HepG2 (cell line): ENCODE results near the gene PNLDC1. TPM values are rescaled to one million over a fixed set of nuclear protein-coding genes. Genes with fewer than 3 reads are reported as not detected.

Experiments
- CERS6 ChIP-seq: sonication (generic); formaldehyde crosslinking; IDR thresholded peaks from 2 replicates; pipeline ENCODE4 v1.5.0; 2020; ENCODE audit warnings: missing genetic modification reagents
- MLXIP ChIP-seq: sonication (generic); formaldehyde crosslinking; IDR thresholded peaks from 2 replicates; pipeline ENCODE4 v1.9.0; 2021; ENCODE audit warnings: missing genetic modification reagents, borderline replicate concordance
- NAIF1 ChIP-seq: sonication (generic); formaldehyde crosslinking; IDR thresholded peaks from 2 replicates; pipeline ENCODE4 v1.5.0; 2020; ENCODE audit warnings: mild to moderate bottlenecking, missing genetic modification reagents, borderline replicate concordance
- PHB2 ChIP-seq: fragments of 450-650 bp; IDR thresholded peaks from 2 replicates; pipeline ENCODE4 v1.6.1; 2018; ENCODE audit not compliant: partially characterized antibody
- TRAFD1 ChIP-seq: sonication (generic); formaldehyde crosslinking; IDR thresholded peaks from 2 replicates; pipeline ENCODE4 v1.5.1; 2020; ENCODE audit warnings: missing genetic modification reagents, mild to moderate bottlenecking, borderline replicate concordance
- ZBTB40 ChIP-seq, 2 experiments: fragments of 450-650 bp in 1 of 2; sonication (generic) in 1 of 2; formaldehyde crosslinking in 1 of 2; IDR thresholded peaks; 2 replicates each; pipeline versions ENCODE4 v1.6.1 to v1.8.0; 2016 to 2022; ENCODE audit warnings: antibody characterized with exemption in 1 of 2, mild to moderate bottlenecking in 1 of 2, missing genetic modification reagents in 1 of 2
- ZFP36L2 ChIP-seq: sonication (generic); formaldehyde crosslinking; IDR thresholded peaks from 2 replicates; pipeline ENCODE4 v1.4.0; 2020; ENCODE audit warnings: missing genetic modification reagents
- ZNF101 ChIP-seq: sonication (generic); formaldehyde crosslinking; IDR thresholded peaks from 2 replicates; pipeline ENCODE4 v1.4.0; 2020; ENCODE audit warnings: mild to moderate bottlenecking, low read depth, missing genetic modification reagents, borderline replicate concordance
- ZNF878 ChIP-seq: sonication (generic); formaldehyde crosslinking; IDR thresholded peaks from 2 replicates; pipeline ENCODE4 v1.8.1; 2023; ENCODE audit warnings: mild to moderate bottlenecking, missing genetic modification reagents, moderate library complexity
- polyA plus RNA-seq, 8 experiments: library from polyadenylated mRNA; depleted of rRNA in 3 of 8; stranded (reverse) in 7 of 8; unstranded in 1 of 8; fragments of >200 nt; fragmentation: Illumina TruSeq in 4 of 8; extraction: Trizol in 4 of 8; gene quantifications; 2 replicates each; pipeline versions ENCODE4 v1.2.1 to v1.2.3, GENCODE V29; 2011 to 2016; ENCODE audit warnings: low read depth in 4 of 8, missing spikeins in 1 of 8, mixed read lengths in 1 of 8; ENCODE audit not compliant: insufficient read depth in 1 of 8
- total RNA-seq, 5 experiments: library from RNA; depleted of rRNA; stranded (reverse); fragments of >200 nt; fragmentation: Illumina TruSeq; extraction: Trizol; gene quantifications; 2 replicates each; pipeline ENCODE4 v1.2.3, GENCODE V29; 2016; ENCODE audit warnings: low read depth in 1 of 5

PNLDC1 gene
- total and polyA plus RNA-seq, 2 of the 13 experiments (the other 11 are each of a cell fraction or from before 2014, with no cell fraction given), result not detected

- TF ChIP-seq ZFP36L2 (CRISPR knock-in tag) (peak; percentile 87; the same call in 1 of the 2 replicates), ZNF878 (0 out of 2 replicates have a peak, but pooled peaks have one; percentile 51), ZBTB40 (IDR thresholded peaks at IDR 0.05) (no peak), ZBTB40 (CRISPR knock-in tag; IDR thresholded peaks at IDR 0.05) (no peak), PHB2 (no peak), NAIF1 (0 out of 2 replicates have a peak, but pooled peaks have one; percentile 84), TRAFD1 (CRISPR knock-in tag) (no peak; the same call in 1 of the 2 replicates), ZNF101 (CRISPR knock-in tag) (no peak; the same call in 1 of the 2 replicates), CERS6 (CRISPR knock-in tag) (no peak), MLXIP (CRISPR knock-in tag) (no peak)
These were observed 38.0 kb upstream of the PNLDC1 start, which contains the start of gene ACAT2 (continued) for GRCh38 chr6:159761873-159762680.
